GM12878 (cell line): ENCODE measurements around the gene CD52. TPM values are rescaled to one million over a fixed set of nuclear protein-coding genes. Genes with fewer than 3 reads are reported as not detected.

Experiments used
- ASH2L ChIP-seq: fragments of 300-600, 200-600 bp; sonication (generic); IDR thresholded peaks from 2 replicates; pipeline ENCODE4 v1.6.1; 2017; ENCODE audit warnings: low read depth, mild to moderate bottlenecking, borderline replicate concordance
- EZH2 ChIP-seq: IDR thresholded peaks from 2 replicates; pipeline ENCODE4 v1.6.1; 2012; ENCODE audit warnings: low read depth, mild to moderate bottlenecking, control low read depth, inconsistent platforms, low read length, borderline replicate concordance; ENCODE audit not compliant: control insufficient read depth
- MEF2A ChIP-seq: IDR thresholded peaks from 2 replicates; pipeline ENCODE4 v1.6.1; 2011; ENCODE audit warnings: low read depth, mild to moderate bottlenecking, low read length, moderate library complexity; ENCODE audit not compliant: insufficient read depth
- POLR2AphosphoS2 ChIP-seq: IDR thresholded peaks from 2 replicates; pipeline ENCODE4 v1.6.1; 2011; ENCODE audit warnings: low read depth, mild to moderate bottlenecking, low read length, improper control_type of control experiment, moderate library complexity
- RBBP5 ChIP-seq: fragments of 200-600 bp; sonication (generic); conservative IDR thresholded peaks from 2 replicates; pipeline ENCODE4 v1.6.1; 2016
- SP1 ChIP-seq: IDR thresholded peaks from one replicate; pipeline ENCODE4 v1.6.1; 2011; ENCODE audit warnings: low read depth, low read length
- SRF ChIP-seq, 2 experiments: IDR thresholded peaks; 2 replicates each; pipeline ENCODE4 v1.6.1; 2011; ENCODE audit warnings: low read depth in 2 of 2, low read length in 2 of 2, mild to moderate bottlenecking in 1 of 2, moderate library complexity in 1 of 2
- WRNIP1 ChIP-seq: IDR thresholded peaks from 2 replicates; pipeline ENCODE4 v1.6.1; 2011; ENCODE audit warnings: low read depth, low read length, improper control_type of control experiment, borderline replicate concordance
- YBX1 ChIP-seq: fragments of 450-650 bp; IDR thresholded peaks from 2 replicates; pipeline ENCODE4 v1.6.1; 2016; ENCODE audit warnings: antibody characterized with exemption
- ZNF622 ChIP-seq: fragments of 450-650 bp; IDR thresholded peaks from 2 replicates; pipeline ENCODE4 v1.6.1; 2017; ENCODE audit warnings: mild to moderate bottlenecking, inconsistent platforms
- polyA plus RNA-seq, 11 experiments: library from polyadenylated mRNA; depleted of rRNA in 4 of 11; unstranded in 6 of 11; stranded (reverse) in 5 of 11; fragments of >200 nt; fragmentation: Nextera tagmentation in 4 of 11; fragmentation: Illumina TruSeq in 1 of 11; extraction: Ambion mirVana in 4 of 11; extraction: Trizol in 1 of 11; gene quantifications; 1 replicate in 1 of 11; 2 replicates in 10 of 11; pipeline versions ENCODE4 v1.2.1 to v1.2.3, GENCODE V29; 2011 to 2016; ENCODE audit warnings: inconsistent platforms in 2 of 11, missing spikeins in 2 of 11, low read depth in 1 of 11
- total RNA-seq, 4 experiments: library from RNA; depleted of rRNA in 3 of 4; stranded (reverse); fragments of >200 nt in 3 of 4; fragmentation: Illumina TruSeq in 1 of 4; extraction: Trizol in 1 of 4; gene quantifications; 2 replicates each; pipeline versions ENCODE4 v1.2.1 to v1.2.3, GENCODE V29; 2013 to 2021
- TF ChIP-seq, protein P1 (sequence below): fragments of 450-650 bp; formaldehyde crosslinking; IDR thresholded peaks from 2 replicates; pipeline ENCODE4 v1.4.0; 2022; ENCODE audit warnings: mild to moderate bottlenecking, moderate library complexity

CD52 gene
- total and polyA plus RNA-seq, 10 of the 15 experiments (the other 5 are each of a cell fraction or from before 2014, with no cell fraction given) = 237 to 2,736 (median 532) TPM

DNA sequence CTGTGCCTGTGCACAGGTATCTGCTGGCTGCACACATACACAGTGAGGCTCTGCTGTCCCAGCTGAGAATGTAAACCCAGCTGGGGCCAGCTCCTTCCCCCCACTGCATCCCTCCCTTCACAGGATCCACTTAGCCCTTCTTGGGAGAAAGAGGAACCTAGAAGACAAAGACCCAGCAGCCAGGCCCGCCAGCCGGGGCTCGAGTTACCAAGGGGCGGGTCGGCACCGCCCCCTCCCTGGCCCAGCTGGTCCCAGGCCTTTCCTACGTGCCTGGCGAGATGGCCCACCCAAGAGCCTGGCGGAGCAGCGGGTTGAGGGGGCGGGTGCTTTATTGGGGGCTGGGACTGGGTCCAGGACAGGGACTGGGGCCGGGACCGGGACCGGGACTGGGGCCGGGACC lies 35.8 kb upstream of the CD52 start (continued):
- TF ChIP-seq SRF (IDR thresholded peaks at IDR 0.05; ENCODE audit: low read depth in 2 of 2, low read length in 2 of 2) (no peak), RBBP5 (no peak), SP1 (no peak), YBX1 (no peak), WRNIP1 (no peak), ZNF622 (no peak), ASH2L (no peak), EZH2 (no peak), POLR2AphosphoS2 (no peak), MEF2A (no peak)
- TF ChIP-seq, protein P1, sequence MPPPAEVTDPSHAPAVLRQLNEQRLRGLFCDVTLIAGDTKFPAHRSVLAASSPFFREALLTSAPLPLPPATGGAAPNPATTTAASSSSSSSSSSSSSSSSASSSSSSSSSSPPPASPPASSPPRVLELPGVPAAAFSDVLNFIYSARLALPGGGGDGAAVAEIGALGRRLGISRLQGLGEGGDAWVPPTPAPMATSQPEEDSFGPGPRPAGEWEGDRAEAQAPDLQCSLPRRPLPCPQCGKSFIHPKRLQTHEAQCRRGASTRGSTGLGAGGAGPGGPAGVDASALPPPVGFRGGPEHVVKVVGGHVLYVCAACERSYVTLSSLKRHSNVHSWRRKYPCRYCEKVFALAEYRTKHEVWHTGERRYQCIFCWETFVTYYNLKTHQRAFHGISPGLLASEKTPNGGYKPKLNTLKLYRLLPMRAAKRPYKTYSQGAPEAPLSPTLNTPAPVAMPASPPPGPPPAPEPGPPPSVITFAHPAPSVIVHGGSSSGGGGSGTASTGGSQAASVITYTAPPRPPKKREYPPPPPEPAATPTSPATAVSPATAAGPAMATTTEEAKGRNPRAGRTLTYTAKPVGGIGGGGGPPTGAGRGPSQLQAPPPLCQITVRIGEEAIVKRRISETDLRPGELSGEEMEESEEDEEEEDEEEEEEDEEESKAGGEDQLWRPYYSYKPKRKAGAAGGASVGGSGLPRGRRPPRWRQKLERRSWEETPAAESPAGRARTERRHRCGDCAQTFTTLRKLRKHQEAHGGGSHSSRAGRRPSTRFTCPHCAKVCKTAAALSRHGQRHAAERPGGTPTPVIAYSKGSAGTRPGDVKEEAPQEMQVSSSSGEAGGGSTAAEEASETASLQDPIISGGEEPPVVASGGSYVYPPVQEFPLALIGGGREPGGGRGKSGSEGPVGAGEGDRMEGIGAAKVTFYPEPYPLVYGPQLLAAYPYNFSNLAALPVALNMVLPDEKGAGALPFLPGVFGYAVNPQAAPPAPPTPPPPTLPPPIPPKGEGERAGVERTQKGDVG (CRISPR knock-in tag) = no peak
